Activated naive CD8-positive, alpha-beta T cell treated with anti-CD3 and anti-CD28 coated beads, Interleukin-2, amount 50 U/mL, for 24 hours (primary cell): Measurements from ENCODE around the gene FXYD3.

Source experiments
- ATAC-seq: fragments of 150-1000 bp; cut with Tn5 transposase; one replicate; pipeline ENCODE4 v1.10.0; 2021
- DNase-seq: peaks from one replicate; pipeline ENCODE4 v3.0.0; 2021
- H3K27ac Mint-ChIP-seq: one replicate; pipeline ENCODE4 v1.8.0; 2021; ENCODE audit warnings: mild to moderate bottlenecking, mixed read lengths
- H3K27me3 Mint-ChIP-seq: one replicate; pipeline ENCODE4 v1.8.0; 2021; ENCODE audit warnings: mixed read lengths
- H3K36me3 Mint-ChIP-seq: one replicate; pipeline ENCODE4 v1.8.0; 2021; ENCODE audit warnings: low read depth, mixed read lengths
- H3K4me1 Mint-ChIP-seq: one replicate; pipeline ENCODE4 v1.8.0; 2021; ENCODE audit warnings: mixed read lengths
- H3K4me3 Mint-ChIP-seq: one replicate; pipeline ENCODE4 v1.8.0; 2021; ENCODE audit warnings: mild to moderate bottlenecking, moderate library complexity, mixed read lengths
- H3K9me3 Mint-ChIP-seq: one replicate; pipeline ENCODE4 v1.8.0; 2021; ENCODE audit warnings: mixed read lengths

Gene FXYD3

DNA sequence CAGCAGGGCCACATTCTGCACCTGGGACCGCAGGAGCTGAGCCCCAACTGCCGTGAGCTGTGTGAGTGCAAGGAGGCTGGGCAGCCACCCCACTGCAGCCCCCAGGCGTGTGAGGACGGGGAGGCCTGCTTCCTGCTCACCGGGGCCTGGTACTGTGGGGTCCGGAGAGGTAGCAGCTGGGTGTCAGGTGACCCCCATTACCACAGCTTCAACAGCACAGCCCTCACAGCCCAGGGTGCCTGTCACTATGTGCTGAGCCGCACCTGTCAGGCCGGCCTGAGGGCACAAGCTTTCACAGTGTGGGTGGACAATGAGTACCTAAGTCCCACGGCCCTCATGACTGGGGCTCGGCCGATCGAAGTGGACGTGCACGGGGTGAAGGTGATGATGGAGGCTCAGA is 35.8 kb upstream of the FXYD3 start:
- Mint-ChIP-seq H3K4me1 (peaks cover 6% of the 10 kb centered on the region), H3K27ac (no peak overlapping the region)
- no peak for DNase-seq

DNA sequence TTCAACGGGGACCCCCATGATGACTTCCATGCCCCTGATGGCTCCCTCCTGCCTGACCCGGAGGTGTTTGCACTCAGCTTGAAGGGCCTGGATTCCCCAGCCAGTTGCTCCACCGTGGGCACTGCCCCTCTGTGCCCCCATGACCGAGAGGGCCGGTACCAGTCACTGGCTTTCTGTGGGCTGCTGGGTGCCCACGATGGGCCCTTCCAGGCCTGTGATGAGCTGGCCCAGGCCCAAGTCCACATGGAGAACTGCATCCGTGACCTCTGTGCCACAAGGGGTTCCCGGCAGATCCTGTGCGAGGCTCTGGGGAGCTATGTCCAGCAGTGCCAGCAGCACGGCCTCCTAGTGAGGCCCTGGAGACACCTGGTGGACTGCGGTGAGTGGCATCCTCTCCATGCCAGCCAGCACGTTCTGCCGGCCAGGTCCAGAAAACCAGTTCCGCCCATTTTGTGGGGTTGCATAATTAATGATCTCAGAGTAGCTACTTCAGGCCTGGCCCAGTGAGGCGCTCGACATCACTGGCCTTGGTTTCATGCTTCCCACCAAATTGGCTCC is 34.9 kb upstream of the FXYD3 start:
- Mint-ChIP-seq H3K4me3 (no peak overlapping the region), H3K27ac (no peak overlapping the region), H3K4me1 (peaks cover 9% of the 10 kb centered on the region), H3K36me3 (no peaks in the 10 kb centered on the region), H3K27me3 (peaks cover 2% of the 10 kb centered on the region), H3K9me3 (no peaks in the 10 kb centered on the region)
- DNase-seq = no peak
- ATAC-seq = no peak

More for the DNA sequence above, 35.8 kb upstream of the FXYD3 start:
- H3K4me3 Mint-ChIP-seq = no peak overlapping the region
- H3K36me3 Mint-ChIP-seq = no peaks in the 10 kb centered on the region
- no peaks in the 10 kb centered on the region for H3K9me3 Mint-ChIP-seq
- no peak for ATAC-seq
- H3K27me3 Mint-ChIP-seq = peaks cover 2% of the 10 kb centered on the region

DNA sequence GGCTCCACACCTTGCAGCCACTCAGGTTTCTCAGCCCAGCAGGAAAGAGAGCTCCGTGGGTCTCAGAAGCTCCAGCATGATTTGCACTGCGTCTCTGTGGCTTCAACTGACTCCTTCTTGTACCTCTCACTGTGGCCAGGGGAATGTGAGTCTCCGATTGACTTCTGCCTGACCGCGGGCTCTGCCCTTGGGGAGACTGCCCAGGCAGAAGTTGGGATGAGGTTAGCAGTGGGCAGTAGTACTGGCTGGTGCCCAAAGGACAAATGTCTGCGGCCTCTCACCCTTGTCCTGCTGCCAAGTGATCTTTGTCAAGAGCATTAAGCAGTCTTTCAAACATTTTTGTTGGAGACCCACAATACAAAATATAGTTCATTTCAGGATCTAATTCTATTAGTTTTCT is 34.4 kb upstream of the FXYD3 start:
- Mint-ChIP-seq H3K4me3 (no peak overlapping the region), H3K27ac (no peak overlapping the region), H3K9me3 (no peaks in the 10 kb centered on the region), H3K36me3 (no peaks in the 10 kb centered on the region), H3K4me1 (peaks cover 13% of the 10 kb centered on the region), H3K27me3 (peaks cover 2% of the 10 kb centered on the region)
- DNase-seq = no peak
- no peak for ATAC-seq

DNA sequence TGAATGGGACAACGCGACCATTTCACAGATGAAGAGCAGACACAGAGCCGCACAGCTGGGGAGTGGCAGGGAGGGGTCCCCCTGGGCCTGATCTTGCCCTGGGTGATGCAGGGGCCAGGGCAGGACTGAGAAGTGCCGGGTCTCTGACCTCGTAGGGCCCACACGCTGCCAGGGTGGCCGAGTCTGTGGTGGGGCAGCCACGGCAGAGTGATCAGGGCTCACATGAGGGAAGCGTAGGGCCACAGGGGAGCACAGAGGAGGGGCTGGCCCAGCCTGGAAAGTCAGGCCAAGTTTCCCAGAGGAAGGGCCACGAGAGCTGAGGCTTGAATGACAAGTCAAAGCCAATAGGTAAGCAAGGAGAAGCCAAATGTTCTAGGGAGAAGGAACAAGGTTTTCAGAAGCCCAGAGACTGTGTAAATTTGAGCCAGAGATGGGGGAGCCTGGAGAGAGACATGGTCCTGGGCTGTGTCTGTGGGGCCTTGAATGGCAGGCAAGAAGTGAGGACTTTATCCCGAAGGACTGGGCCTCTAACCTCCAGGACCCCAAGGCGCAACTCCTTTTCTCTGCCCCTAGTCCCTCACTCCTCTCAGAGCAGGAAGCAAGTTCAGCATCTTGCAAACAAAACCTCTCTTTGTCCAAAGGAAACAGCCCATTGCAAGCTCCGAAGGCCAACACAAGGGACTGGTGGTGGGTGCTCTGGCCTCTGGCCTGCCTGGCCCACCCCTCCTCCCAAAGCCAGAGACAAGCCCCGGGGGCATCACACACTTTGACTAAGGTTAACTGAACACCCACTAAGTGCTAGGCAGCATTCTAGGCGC is 31.7 kb upstream of the FXYD3 start:
- no peak overlapping the region for H3K4me3 Mint-ChIP-seq
- no peaks in the 10 kb centered on the region for H3K27me3 Mint-ChIP-seq
- no peak overlapping the region for H3K27ac Mint-ChIP-seq
- no peaks in the 10 kb centered on the region for H3K9me3 Mint-ChIP-seq
- H3K4me1 Mint-ChIP-seq = peaks cover 14% of the 10 kb centered on the region
- DNase-seq = no peak
- no peaks in the 10 kb centered on the region for H3K36me3 Mint-ChIP-seq
- no peak for ATAC-seq

DNA sequence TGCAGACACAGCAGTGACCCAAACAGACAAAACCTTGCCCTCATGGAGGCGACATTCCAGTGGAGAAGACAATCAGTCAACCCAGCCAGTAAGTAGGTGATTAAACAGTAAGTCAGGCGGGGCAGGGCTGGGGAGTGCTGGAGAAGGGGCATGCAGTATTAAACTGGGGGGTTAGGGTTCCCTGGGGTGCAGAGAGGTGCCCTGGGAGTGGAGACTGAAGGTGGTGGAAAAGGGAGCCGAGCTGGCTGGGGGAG is 31.2 kb upstream of the FXYD3 start:
- no peak for DNase-seq
- Mint-ChIP-seq H3K27me3 (no peaks in the 10 kb centered on the region), H3K4me1 (peaks cover 14% of the 10 kb centered on the region), H3K36me3 (no peaks in the 10 kb centered on the region), H3K4me3 (no peak overlapping the region), H3K9me3 (no peaks in the 10 kb centered on the region), H3K27ac (no peak overlapping the region)
- ATAC-seq = no peak

GRCh38 chr19:35085947-35086346 is 29.7 kb upstream of the FXYD3 start:
- ATAC-seq (no peak), DNase-seq (no peak)
- Mint-ChIP-seq H3K9me3 (no peaks in the 10 kb centered on the region), H3K4me3 (no peak overlapping the region), H3K4me1 (peaks cover 16% of the 10 kb centered on the region), H3K36me3 (no peaks in the 10 kb centered on the region), H3K27me3 (peaks cover 6% of the 10 kb centered on the region), H3K27ac (peak overlapping the region; percentile 24)

DNA sequence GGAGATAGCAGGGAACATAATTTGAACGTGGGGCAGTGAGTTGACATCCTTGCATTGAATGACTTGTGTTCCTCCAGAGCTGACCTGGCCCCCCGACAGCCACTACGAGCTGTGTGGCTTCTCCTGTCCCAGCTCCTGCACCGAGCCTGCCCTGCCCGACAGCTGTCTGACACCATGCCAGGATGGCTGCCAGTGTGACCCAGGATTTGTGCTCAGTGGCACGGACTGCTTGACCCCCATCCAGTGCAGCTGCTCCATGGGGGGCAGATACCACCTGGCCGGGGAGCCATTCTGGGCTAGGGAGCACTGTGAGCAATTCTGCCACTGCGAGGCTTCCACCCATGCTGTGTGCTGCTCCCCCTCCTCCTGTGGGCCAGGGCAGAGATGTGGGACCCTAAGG is 29.2 kb upstream of the FXYD3 start:
- Mint-ChIP-seq H3K4me1 (peaks cover 16% of the 10 kb centered on the region), H3K27me3 (peaks cover 6% of the 10 kb centered on the region), H3K9me3 (no peaks in the 10 kb centered on the region), H3K36me3 (no peaks in the 10 kb centered on the region), H3K27ac (no peak overlapping the region), H3K4me3 (no peak overlapping the region)
- ATAC-seq (no peak), DNase-seq (no peak)

DNA sequence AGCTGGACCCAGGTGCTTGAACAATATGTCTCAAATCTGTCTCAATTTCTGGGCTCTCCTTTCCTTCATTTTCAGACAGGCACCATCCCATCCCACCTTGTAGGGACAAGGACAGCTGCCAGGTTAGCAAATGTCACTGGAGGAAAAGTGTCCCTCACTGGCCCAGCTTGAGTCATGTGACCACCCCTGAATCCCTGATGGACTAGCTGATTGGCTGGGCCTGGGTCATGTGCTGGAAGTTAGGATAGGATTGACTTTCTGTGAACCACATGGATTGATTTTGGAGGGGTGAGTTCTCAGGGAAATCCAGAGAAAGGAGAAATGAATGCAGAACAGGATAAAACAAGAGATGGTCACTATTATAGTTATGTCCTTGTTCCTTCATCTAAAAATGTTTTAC is 28.2 kb upstream of the FXYD3 start:
- DNase-seq (no peak), ATAC-seq (no peak)
- H3K9me3 Mint-ChIP-seq = no peaks in the 10 kb centered on the region
- H3K27ac Mint-ChIP-seq = no peak overlapping the region
- H3K4me3 Mint-ChIP-seq = no peak overlapping the region
- H3K4me1 Mint-ChIP-seq = peaks cover 16% of the 10 kb centered on the region
- H3K27me3 Mint-ChIP-seq = peaks cover 6% of the 10 kb centered on the region
- no peaks in the 10 kb centered on the region for H3K36me3 Mint-ChIP-seq

GRCh38 chr19:35088131-35088913 is 27.3 kb upstream of the FXYD3 start:
- DNase-seq = no peak
- Mint-ChIP-seq H3K27ac (no peak overlapping the region), H3K4me3 (no peak overlapping the region), H3K27me3 (peaks cover 6% of the 10 kb centered on the region), H3K9me3 (no peaks in the 10 kb centered on the region), H3K36me3 (no peaks in the 10 kb centered on the region), H3K4me1 (peaks cover 15% of the 10 kb centered on the region)
- ATAC-seq = no peak

- no peaks in the 10 kb centered on the region for H3K36me3 Mint-ChIP-seq
- ATAC-seq (no peak), DNase-seq (no peak)
- H3K4me3 Mint-ChIP-seq = no peak overlapping the region
- H3K27me3 Mint-ChIP-seq = peaks cover 6% of the 10 kb centered on the region
- no peaks in the 10 kb centered on the region for H3K9me3 Mint-ChIP-seq
- H3K4me1 Mint-ChIP-seq = peaks cover 11% of the 10 kb centered on the region
- no peak overlapping the region for H3K27ac Mint-ChIP-seq
Observed at GRCh38 chr19:35089554-35089953, 26.1 kb upstream of the FXYD3 start.

DNA sequence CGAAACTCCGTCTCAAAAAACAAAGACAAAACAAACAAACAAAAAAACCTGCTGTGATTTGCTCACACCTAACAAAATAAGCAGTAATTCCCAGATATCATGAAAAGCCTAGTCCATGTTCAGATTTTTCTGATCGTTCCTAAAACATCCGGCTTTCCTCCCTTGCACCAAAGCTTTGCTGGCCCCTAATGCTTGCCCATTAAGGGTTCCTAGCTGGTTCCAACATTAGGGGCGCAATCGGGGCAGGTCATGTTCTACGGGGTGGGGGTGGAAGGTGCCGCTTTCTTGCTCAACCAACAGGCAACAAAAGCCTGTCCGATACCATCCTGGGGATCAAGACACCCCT is 25.5 kb upstream of the FXYD3 start:
- H3K36me3 Mint-ChIP-seq = no peaks in the 10 kb centered on the region
- no peak overlapping the region for H3K4me3 Mint-ChIP-seq
- H3K27ac Mint-ChIP-seq = no peak overlapping the region
- H3K4me1 Mint-ChIP-seq = peaks cover 11% of the 10 kb centered on the region
- H3K9me3 Mint-ChIP-seq = no peaks in the 10 kb centered on the region
- H3K27me3 Mint-ChIP-seq = peaks cover 6% of the 10 kb centered on the region
- ATAC-seq = no peak
- DNase-seq = no peak

DNA sequence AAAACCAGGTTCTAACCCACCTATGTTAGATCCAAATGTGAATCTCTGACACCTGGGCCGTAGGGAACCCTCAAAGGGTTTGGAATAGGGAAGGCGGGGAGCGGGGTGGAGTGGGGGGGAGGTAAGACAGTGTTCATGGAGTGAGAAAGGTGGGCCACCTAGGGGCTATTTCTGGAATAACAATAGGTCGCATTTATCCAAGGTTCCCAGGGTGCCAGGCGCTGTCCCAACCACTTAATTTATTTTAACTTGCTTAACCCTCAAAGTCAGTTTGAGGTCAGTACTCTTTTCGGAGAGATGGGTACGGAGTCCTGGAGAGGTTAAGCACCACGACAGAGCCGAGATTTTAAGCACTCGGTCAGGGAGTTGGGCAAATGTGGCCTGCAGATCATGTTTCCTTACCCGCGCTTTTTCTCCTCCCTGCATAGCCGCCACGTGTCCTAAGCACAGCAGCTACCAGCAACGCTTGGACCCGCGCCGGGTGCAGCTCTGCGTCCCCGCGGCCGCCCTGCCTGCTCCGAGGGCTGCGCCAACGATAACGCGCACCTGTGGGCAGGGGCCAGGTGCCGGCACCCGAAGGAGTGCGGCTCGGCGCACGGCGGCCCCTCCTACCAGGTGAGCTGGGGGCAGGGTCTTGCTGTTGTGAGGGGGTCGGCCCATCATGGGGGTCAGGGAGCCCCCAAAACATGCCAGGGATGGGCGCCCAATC is 25.0 kb upstream of the FXYD3 start:
- peak; percentile 58 for DNase-seq
- peaks cover 6% of the 10 kb centered on the region for H3K27me3 Mint-ChIP-seq
- H3K9me3 Mint-ChIP-seq = no peaks in the 10 kb centered on the region
- H3K4me1 Mint-ChIP-seq = peaks cover 7% of the 10 kb centered on the region
- peak; percentile 87 for ATAC-seq
- H3K4me3 Mint-ChIP-seq = no peak overlapping the region
- H3K27ac Mint-ChIP-seq = no peak overlapping the region
- no peaks in the 10 kb centered on the region for H3K36me3 Mint-ChIP-seq

GRCh38 chr19:35093430-35093829 is 22.2 kb upstream of the FXYD3 start:
- DNase-seq = no peak

GRCh38 chr19:35093941-35094647 is 21.5 kb upstream of the FXYD3 start:
- no peak for DNase-seq
- H3K4me3 Mint-ChIP-seq = no peak overlapping the region
- no peaks in the 10 kb centered on the region for H3K36me3 Mint-ChIP-seq
- no peaks in the 10 kb centered on the region for H3K9me3 Mint-ChIP-seq
- no peak for ATAC-seq
- H3K27ac Mint-ChIP-seq = no peak overlapping the region
- peaks cover 2% of the 10 kb centered on the region for H3K4me1 Mint-ChIP-seq
- H3K27me3 Mint-ChIP-seq = peaks cover 6% of the 10 kb centered on the region

More at GRCh38 chr19:35093430-35093829, 22.2 kb upstream of the FXYD3 start:
- H3K4me3 Mint-ChIP-seq = no peak overlapping the region
- peaks cover 6% of the 10 kb centered on the region for H3K27me3 Mint-ChIP-seq
- peaks cover 2% of the 10 kb centered on the region for H3K4me1 Mint-ChIP-seq
- no peaks in the 10 kb centered on the region for H3K36me3 Mint-ChIP-seq
- no peak for ATAC-seq
- no peaks in the 10 kb centered on the region for H3K9me3 Mint-ChIP-seq
- no peak overlapping the region for H3K27ac Mint-ChIP-seq
